KOPT-K1 (cell line): Measurements from ENCODE around the gene ARHGAP28.

ENCODE experiments used
- H3K27ac ChIP-seq: fragments of 200-600 bp; sonication (generic); 2 replicates; pipeline ENCODE4 v1.5.1; 2016; ENCODE audit warnings: antibody characterized with exemption, mild to moderate bottlenecking, low read depth, low read length; ENCODE audit not compliant: poor library complexity, severe bottlenecking
- H3K36me3 ChIP-seq: fragments of 200-600 bp; sonication (generic); 2 replicates; pipeline ENCODE4 v1.5.1; 2017; ENCODE audit warnings: antibody characterized with exemption, mild to moderate bottlenecking, low read length, moderate library complexity; ENCODE audit not compliant: insufficient read depth
- H3K9me3 ChIP-seq: fragments of 200-600 bp; sonication (generic); 2 replicates; pipeline ENCODE4 v1.5.1; 2017; ENCODE audit warnings: antibody characterized with exemption, low read length, mild to moderate bottlenecking; ENCODE audit not compliant: insufficient read depth, poor library complexity, severe bottlenecking

The ARHGAP28 gene

DNA sequence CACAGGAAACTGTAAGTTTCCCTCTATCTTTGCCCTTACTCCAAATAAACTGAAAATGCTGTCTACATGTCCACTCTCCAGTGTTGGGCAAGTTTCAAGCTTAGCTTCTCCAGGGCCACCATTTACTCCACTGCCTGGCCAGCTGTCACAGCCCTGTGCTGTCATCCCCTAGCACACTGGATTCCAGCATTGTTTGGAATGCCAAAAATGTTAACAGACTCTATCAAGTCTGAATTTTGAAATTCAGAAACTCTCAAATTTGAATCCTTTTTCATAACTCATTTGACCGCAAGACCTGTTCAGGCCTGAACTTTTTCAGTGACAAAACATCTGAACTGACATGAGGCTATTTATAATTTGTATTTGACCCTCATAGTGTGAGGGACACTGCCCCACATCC, 5.2 kb upstream of the ARHGAP28 start:
- Histone ChIP-seq H3K36me3 (no peaks in the 10 kb centered on the region), H3K9me3 (no peaks in the 10 kb centered on the region), H3K27ac (no peak overlapping the region)

DNA sequence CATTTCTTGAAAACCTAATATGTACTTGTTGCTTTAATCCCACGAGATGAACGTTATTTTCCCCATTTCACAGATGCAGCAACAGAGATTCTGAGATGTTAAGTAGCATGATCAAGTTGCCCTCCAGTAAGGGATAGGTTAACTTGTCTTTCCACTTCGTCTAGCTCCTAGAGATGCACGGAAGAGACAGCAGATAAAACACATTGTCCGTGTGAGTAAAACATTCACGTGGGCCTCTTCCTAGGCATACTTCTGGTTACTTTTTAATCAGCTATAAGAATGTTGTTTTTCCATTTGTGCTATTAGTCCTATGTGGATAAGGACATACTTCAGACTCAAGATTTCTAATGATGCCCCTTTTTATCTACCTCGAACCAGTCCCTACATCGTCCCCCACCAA, 1.2 kb upstream of the ARHGAP28 start:
- H3K9me3 ChIP-seq: no peaks in the 10 kb centered on the region
- no peaks in the 10 kb centered on the region for H3K36me3 ChIP-seq
- H3K27ac ChIP-seq: no peak overlapping the region

DNA sequence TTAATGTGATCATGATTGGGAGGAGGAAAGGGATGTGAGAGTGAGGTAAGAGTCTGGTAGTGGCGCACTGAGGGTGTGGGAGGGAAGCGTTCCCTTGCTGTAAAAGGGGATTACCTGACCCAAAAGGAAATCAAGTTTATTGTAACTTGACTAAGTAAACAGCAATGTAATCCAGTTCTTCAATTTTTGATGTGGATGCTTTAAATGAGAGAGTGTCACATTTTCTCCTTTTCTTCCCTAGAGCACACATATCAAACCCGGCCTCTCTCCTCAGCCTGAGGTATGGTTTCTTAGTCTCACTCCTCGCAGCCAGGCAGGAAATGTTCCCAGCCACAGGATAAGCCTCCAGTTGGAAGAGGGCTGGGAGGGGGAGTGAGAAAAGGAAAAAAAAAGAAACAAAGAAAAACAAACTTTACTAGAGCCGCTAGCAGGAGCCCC, 688 bp upstream of the ARHGAP28 start:
- no peak overlapping the region for H3K27ac ChIP-seq

DNA sequence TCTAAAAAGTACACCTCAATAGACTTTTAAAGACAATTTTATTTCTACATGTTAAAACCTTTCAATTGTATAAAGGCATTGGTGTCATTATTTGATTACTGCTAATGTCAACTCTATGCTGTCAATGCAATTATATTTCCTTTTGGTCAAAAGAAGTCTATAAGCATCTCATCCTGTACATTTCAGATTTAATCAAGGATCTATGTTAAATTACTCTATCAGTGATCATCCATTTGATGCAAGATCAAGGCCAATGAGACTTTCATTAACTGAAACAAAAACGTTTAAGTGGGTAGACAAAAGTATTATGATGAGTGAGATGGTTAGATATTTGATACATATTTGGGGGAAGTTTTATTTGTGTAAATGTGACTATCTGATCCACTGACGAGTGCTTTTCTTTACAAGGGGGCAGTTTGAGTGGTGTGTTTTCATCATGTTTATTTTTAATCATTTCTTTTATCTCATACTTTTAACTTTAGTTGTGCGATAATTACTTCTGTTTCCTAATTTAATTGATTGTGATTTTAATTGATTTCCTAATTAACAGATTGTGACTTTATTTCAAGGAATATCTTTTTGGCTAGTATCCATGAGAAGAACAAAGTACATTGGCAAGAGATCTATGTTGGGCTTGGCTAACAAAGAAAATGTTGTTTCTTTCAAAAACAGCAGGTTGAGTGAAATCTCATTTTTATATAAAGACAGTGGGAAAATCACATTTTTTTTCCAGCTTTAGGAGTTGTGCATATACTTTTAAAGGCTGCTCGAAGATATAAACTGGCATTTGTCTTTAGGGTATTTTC, 1.1 kb downstream of the ARHGAP28 start:
- Histone ChIP-seq H3K27ac (no peak overlapping the region), H3K9me3 (no peaks in the 10 kb centered on the region), H3K36me3 (no peaks in the 10 kb centered on the region)

More for the DNA sequence above, 688 bp upstream of the ARHGAP28 start:
- H3K36me3 ChIP-seq: no peaks in the 10 kb centered on the region
- H3K9me3 ChIP-seq: no peaks in the 10 kb centered on the region

DNA sequence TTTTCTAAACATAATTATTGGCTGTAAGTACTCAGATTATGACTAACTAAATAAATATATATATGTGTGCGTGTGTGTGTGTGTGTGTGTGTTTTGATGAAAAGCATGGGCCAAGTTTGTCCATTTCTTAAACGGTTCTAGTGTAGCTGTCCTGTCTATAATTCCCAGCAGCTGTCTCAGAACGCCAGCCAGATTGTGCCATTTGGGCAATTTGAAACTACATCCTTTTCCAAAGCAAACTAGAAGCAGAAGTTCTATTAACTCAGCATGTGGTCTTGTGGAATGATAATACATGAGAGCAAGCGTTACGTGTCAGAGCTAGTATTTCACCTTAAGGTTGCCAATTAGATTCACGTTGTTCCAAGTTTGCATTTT, 1.7 kb downstream of the ARHGAP28 start:
- no peaks in the 10 kb centered on the region for H3K9me3 ChIP-seq
- H3K36me3 ChIP-seq: no peaks in the 10 kb centered on the region
- H3K27ac ChIP-seq: no peak overlapping the region

DNA sequence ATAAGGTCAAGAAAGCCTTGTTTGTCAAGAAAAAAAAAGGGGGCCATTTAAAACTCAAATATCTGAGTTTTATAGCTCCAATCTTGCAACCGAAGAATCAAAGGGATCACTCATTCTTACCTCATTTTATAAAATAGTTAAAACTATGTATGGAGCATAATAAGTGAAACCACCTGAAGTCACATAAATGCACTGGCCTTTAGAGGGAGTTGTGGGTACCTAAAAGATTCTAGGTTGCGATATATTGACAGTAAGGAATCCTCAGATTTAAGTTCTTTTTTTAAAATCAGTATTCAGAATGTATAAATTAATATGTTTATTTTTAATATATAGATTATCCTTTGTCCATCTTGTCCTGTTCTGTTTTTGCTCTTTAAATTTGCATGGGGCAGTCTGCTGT, 3.4 kb downstream of the ARHGAP28 start:
- Histone ChIP-seq H3K27ac (no peak overlapping the region), H3K36me3 (no peaks in the 10 kb centered on the region), H3K9me3 (no peaks in the 10 kb centered on the region)

DNA sequence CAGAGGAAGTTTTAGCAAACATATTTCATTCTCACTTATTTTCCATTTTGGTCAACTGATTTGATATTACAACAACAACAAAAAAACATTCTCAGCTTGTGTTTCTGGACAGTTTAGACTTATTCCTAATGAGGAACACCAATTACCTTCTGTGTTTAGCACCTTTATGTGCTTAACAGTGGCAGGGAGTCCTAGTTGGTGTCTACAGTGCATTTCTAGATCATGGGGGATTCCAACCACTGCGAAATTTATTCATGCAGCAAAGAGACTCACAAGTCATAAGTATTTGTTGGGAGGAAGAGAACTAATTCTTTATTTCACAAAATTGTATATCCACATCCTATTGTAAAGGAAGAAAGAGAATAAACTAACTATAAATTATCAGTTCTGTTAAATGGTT, 4.2 kb downstream of the ARHGAP28 start:
- Histone ChIP-seq H3K9me3 (no peaks in the 10 kb centered on the region), H3K27ac (no peak overlapping the region)

DNA sequence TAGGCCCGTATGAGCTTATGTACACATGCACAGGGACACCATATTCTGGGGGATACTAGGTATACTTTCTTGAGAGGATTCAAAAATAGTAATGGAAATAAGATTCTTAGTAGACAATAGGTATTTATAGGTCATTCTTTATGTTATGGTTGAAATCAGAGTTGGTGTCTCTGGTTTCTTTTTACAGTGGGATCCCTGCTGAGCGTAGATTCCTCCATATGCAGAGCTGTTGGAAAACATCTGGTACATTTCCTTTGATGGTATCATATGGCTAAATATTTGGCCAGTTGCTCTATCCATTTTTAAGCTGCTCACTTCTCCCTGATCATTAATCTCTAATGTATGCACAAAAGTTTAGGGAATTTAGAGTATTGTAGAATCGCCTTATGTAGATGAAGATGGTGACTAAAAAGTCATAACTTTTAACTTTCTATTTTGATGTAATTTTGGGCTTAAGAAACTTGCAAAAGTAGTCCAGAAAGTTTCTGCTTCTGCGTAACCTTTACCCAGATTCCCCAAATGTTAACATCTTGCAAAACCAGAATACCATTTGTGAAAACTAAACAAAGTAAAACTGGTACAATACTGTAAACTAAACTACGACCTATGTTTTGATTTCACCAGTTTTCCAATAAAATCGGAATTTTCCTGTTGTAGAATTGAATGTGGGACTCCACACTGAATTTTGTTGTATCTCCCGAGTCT, 5.4 kb downstream of the ARHGAP28 start:
- no peak overlapping the region for H3K27ac ChIP-seq
- no peaks in the 10 kb centered on the region for H3K36me3 ChIP-seq
- H3K9me3 ChIP-seq: no peaks in the 10 kb centered on the region

More for the DNA sequence above, 4.2 kb downstream of the ARHGAP28 start:
- no peaks in the 10 kb centered on the region for H3K36me3 ChIP-seq

DNA sequence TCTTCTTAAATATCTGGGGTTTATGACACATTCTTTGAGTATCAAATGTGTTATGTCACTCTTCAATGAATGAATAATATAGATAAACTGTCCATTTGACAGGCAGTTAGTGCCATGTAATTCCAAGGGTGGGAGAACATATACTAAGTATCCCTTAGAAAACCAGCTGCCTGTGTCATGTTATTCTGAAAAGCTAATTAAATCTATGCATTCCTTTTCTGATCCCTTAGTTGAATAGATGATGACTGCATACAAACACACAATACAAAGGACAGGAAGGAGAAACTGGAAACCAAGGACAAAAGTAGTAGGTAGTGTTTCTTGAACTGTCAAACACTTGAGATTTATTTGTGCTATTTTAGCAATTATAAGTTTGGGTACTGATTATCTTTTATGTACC, 8.3 kb downstream of the ARHGAP28 start:
- Histone ChIP-seq H3K27ac (no peak overlapping the region), H3K9me3 (no peaks in the 10 kb centered on the region)

DNA sequence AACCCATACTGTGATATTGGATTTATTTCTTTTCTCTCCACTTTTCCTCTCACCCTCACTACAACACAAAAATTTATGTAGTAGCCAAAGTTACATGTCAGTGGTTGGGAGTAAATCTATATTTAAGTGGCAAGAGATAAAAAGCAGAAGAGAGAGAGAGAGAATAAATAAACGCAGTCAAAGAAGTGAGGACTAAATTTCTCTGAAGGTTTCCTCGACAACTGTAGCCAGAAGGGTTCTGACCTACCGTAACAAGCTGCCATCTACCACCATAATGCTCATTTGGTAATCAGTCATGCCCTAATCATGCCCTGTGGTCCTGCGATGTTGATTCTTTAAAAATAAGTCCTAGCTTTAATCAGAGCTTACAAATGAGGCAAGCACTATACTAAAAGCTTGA, 9.1 kb downstream of the ARHGAP28 start:
- H3K36me3 ChIP-seq: no peaks in the 10 kb centered on the region
- H3K27ac ChIP-seq: no peak overlapping the region
- H3K9me3 ChIP-seq: no peaks in the 10 kb centered on the region

More for the DNA sequence above, 8.3 kb downstream of the ARHGAP28 start:
- no peaks in the 10 kb centered on the region for H3K36me3 ChIP-seq

DNA sequence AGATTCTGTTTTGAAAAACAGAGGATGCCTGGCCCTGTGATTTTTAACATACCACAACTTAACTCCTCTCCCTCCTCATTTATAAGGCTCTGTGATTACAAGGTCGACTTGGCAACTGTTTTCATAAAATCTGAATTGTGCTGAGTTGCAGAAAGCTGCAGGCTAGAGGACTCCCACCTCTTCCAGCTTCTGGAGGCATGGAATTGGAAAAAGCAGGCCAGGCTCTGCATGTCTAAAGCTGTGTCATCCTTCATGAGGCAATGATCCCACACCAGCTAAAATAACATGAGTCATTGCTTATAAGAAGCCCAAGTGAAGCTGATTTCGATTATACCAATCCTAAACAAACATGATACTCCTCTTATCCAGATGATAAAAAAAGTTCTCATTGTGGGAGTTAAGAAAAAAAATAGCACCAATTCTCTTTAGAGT, 11.7 kb downstream of the ARHGAP28 start:
- H3K9me3 ChIP-seq: no peaks in the 10 kb centered on the region
- H3K27ac ChIP-seq: no peak overlapping the region
- H3K36me3 ChIP-seq: no peaks in the 10 kb centered on the region

DNA sequence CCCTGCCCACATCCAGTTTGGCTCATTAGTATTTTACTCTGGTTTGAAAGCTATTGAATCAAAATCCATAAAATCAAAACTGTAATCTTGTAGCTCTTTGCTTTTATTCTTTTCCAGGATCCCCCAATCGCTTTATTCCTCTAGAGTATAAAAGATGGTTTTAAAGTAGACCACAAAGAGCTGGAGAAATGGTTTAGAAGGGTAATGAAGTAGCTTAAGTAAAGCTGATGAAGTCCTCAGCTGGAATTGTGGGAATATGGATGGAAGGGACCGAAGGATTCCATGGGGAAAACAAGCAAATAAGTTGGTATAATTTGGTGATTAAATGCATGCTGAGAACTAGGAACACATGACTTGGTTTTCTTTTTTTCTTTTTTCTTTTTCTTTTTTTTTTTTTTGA, 12.3 kb downstream of the ARHGAP28 start:
- no peak overlapping the region for H3K27ac ChIP-seq
- H3K9me3 ChIP-seq: no peaks in the 10 kb centered on the region
- no peaks in the 10 kb centered on the region for H3K36me3 ChIP-seq

DNA sequence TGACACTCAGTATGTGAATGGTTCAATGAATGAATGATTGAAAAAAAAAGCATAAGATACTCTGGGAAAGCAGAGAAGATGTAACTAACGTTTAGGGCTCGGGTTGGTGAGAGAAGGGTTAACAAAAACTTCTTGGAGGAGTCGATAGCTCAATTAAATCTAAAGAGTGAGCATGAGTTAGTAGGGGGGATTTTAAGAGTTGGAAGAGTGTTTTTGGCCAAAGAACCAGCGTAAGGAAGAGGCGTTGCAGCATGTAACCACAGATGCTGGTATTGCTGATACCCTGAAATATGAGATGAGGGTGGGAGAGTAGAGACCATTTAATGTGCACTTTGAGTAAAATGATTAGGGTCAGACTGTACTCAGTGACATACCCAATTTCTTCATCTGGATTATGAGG, 14.5 kb downstream of the ARHGAP28 start:
- no peaks in the 10 kb centered on the region for H3K36me3 ChIP-seq
- no peak overlapping the region for H3K27ac ChIP-seq
- H3K9me3 ChIP-seq: no peaks in the 10 kb centered on the region

DNA sequence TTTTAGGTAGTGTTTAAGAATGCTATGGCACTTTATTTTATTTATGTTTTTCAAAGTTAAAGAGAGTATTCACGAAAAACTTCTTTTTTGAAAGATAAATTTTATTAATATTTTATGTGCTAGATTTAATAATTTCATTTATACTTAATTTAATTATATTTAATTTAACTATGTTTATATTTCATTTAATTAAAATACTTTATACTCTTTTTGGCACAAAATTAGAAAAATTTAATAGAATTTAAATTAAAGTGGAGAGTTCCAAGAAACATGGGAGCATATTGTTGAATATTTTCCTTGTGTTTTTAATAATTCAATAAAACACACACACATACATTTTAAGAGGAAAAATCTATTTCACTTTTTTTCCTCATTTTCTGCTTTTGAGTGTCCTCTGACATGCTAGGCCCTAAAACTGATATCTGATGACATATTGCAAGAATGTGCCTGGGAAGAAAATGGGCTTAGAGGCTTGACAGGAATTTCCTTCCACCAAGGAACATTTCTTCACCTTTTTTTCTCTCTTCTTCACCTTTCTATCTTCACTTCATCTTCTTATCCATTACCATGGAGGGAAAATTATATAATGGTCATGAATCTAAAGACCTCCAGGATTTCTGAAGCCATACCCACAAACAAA, 15.4 kb downstream of the ARHGAP28 start:
- Histone ChIP-seq H3K36me3 (no peaks in the 10 kb centered on the region), H3K27ac (no peak overlapping the region), H3K9me3 (no peaks in the 10 kb centered on the region)

DNA sequence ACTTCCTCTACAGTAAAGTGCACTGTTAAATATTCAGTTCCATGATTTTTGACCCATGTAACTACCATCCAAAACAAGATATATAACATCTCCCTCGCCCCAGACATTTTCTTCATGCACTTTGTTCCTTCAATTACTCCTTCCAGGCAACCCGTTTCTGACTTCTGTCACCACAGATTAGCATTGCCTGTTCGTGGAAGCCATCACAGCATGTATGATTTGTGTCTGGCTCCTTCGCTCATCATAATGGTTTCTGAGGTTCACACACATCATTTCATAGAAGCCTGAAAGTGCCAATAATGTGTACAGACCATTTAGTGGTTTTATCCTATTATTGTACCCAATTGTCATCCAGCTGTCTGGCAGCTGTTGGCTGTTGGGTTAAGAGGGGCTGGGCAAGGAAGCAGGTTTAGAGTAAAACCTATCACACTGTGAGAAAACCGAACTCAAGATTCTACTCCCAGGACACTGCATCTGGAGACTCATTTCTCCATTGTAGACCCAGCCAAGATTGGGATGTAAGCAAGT, 16.1 kb downstream of the ARHGAP28 start:
- Histone ChIP-seq H3K9me3 (no peaks in the 10 kb centered on the region), H3K36me3 (no peaks in the 10 kb centered on the region), H3K27ac (no peak overlapping the region)
